GM21390 (cell line): ENCODE measurements around the gene SH3BP5L.

ENCODE experiments used
- ATAC-seq: cut with Tn5 transposase; IDR thresholded peaks from one replicate; pipeline ENCODE4 v1.9.1; 2021; ENCODE audit not compliant: unreplicated experiment

SH3BP5L gene

DNA sequence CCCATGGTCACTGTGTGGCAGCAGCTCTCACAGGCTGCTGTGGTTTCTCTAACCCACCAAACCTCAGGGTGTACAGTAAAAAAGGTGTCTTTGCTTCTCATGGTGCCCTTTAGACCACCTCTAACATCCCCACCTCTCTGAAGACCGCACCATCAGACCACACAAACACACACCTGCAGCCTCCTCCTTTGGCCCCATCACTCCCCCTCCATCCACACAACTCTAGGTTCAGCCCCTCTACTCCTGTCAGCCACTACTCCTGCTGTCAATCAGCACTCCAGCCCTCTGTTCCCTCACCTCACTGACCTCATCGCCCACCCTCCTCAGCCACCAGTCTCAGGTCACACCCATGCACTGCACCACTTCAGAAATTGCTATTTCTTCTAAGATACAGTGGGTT lies 25.7 kb upstream of the SH3BP5L start:
- no peak for ATAC-seq

DNA sequence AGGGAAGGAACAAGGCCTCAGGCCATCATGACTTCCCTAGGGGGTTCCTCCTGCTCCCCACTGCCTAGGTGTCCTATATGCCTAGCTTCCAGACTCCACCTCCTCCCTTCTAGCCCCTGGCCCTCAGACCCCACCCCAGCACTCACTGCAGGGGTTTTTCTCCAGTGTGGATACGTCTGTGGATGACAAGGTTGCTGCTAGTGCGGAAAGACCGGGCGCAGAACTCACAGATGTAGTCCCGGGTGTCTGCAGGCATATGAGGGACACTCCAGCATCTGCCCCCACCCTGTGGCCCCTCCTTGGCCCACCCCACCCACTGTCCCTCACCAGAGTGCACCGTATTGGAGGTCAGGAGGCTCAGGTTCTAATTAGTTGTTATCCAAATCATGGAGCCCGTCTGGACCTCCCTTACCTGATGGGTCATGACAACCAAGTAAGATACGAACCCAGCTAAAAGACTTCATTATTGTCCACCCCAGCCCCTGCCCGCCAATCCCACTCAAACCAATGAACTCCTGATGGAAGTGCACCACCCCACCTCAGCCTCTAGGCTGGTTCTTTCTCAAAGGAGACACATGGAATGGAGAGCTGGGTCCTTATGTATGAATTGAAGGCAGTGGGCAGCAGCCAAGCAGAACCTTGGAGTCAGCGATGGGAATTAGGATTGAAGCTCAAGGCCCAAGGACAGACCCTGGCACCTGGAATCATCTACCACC lies 25.0 kb upstream of the SH3BP5L start:
- no peak for ATAC-seq

DNA sequence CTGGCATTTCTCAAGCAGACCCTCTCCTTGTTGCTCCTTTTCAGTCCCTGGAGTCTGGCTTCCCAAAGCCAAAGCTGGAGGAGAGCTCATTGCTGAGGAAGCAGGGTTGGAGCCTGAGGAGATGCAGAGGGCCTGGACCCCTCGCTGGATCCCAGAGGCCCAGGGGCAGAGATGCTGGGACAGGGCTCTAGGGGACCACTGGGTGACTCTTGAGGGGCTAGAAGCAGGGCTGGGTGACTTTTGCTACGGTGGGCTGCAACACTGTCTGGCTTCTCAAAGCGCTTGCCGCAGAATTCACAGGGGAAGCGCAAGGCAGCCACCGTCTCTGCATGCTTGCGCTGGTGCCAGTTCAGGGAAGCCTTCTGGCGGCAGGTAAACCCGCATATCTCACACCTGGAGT lies 24.4 kb upstream of the SH3BP5L start:
- no peak for ATAC-seq

DNA sequence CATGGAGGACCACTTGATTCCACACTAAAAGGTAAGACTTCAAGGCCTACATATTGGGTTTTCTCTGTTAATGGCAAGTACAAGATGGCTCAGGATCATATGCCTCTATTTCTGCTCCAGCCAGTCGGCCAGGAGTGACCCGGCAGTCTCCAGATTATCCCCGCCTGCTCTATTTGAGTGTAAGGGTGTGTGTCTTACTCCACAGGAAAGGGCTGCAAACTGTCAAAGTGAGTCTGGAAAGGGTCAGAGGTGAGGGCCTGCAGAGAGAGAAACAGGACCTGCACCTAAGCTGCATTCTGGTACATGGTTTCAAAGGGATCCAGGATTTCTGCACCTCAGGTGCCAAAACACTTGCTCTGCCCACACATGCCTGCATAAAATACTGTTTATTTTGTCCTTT lies 23.9 kb upstream of the SH3BP5L start:
- ATAC-seq = no peak

DNA sequence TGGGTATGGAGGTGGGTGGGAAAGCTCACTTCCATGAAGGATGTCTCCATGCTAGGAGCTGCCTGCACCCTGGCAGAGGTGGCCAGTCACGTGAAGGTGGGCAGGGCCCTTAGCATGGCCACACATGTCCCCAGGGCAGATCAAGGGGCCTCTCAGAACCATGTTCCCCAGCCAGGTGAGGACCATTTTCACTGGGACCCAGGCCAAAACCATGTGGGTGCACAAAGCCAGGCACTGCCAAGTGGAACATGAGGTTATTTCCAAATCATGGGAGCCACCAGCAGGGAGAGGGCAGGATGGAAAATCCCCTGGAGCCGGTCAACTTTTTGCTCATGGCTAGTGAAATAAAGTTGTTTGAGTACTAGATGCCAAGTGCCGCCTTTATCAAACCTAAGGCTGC lies 23.4 kb upstream of the SH3BP5L start:
- no peak for ATAC-seq

DNA sequence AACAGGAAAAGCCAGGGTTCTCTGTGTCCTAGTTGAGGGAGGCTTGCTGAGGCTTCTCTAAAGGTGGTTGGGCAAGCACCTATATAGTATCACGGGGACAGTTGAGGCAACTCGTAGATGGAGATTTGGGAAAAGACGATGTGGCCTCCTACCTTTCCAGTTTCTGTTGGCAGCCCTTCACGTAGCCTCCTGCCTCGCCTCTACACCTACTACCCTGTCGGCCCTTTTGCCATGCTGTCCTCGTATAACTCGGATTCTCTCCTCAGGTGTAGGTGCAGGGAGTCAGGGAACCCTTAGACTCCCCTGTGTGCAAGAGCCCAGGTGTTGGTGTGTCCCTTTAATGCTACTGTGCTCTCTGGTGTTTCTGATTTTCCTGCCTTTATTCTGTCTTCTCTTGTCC lies 22.9 kb upstream of the SH3BP5L start:
- ATAC-seq = no peak

DNA sequence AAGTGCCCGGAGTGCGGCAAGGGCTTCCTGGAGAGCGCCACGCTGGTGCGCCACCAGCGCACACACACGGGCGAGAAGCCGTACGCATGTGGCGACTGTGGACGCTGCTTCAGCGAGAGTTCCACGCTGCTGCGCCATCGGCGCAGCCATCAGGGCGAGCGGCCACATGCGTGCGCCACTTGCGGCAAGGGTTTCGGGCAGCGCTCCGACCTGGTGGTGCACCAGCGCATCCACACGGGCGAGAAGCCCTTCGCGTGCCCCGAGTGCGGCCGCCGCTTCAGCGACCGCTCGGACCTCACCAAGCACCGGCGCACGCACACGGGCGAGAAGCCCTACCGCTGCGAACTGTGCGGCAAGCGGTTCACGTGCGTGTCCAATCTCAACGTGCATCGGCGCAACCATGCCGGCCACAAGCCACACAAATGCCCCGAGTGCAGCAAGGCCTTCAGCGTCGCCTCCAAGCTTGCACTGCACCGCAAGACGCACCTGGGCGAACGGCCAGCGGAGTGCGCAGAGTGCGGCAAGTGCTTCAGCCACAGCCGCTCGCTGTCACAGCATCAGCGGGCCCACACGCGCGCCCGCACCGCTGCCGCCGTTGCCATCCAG lies 22.3 kb upstream of the SH3BP5L start:
- no peak for ATAC-seq

DNA sequence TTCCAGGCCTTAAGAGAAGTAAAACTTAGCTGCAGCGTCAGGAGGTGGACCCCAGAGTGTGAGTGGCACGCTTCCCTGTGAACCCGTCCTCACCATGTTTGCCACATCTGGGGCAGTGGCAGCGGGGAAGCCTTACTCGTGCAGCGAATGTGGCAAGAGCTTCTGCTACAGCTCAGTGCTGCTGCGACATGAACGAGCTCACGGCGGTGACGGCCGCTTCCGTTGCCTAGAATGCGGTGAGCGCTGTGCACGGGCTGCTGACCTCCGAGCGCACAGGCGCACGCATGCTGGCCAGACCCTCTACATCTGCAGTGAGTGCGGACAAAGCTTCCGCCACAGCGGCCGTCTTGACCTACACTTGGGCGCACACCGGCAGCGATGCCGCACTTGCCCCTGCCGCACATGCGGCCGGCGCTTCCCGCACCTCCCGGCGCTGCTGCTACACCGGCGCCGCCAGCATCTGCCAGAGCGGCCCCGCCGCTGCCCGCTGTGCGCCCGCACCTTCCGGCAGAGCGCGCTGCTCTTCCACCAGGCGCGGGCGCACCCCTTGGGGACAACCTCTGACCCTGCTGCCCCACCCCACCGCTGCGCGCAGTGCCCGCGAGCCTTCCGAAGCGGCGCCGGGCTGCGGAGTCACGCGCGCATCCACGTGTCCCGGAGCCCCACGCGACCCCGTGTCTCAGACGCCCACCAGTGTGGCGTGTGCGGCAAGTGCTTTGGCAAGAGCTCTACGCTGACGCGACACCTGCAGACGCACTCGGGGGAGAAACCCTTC lies 21.7 kb upstream of the SH3BP5L start:
- ATAC-seq = no peak

DNA sequence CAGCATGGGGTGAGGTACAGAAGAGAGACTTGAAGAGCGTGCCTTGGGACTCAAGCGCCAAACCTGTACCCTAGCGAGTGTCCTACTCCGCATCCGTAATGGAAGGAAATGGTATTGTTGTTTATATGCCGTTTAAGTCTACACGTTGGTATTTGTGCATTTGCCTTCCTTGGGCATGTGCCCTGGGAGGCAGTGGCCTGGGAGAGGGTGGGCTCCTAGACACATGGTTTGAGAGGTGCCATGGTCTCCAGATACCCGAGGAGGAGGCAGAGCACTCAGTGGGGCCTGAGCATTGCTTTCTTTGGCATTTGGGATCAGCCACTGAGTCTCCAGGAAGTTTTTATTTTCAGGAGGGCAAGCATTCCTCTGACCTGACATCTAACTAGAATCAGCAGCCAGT lies 18.8 kb upstream of the SH3BP5L start:
- no peak for ATAC-seq

DNA sequence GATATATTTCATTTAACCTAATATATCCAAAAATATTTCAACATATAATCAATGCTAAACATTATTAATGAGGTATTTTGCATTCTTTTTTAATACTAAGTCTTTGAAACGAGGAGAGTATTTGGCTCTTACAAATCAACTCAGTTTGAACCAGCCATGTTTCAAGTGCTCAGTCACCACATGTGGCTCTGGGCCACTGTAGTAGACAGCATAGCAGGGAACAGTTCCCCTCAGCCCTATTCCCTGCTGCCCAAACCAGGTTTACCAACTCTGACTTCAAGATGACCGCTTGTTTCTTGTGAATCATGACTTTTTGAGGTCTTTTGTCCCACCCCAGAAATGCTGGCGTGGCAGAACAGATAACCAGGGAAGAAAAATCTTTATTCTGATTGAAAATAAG lies 18.0 kb upstream of the SH3BP5L start:
- ATAC-seq = no peak

DNA sequence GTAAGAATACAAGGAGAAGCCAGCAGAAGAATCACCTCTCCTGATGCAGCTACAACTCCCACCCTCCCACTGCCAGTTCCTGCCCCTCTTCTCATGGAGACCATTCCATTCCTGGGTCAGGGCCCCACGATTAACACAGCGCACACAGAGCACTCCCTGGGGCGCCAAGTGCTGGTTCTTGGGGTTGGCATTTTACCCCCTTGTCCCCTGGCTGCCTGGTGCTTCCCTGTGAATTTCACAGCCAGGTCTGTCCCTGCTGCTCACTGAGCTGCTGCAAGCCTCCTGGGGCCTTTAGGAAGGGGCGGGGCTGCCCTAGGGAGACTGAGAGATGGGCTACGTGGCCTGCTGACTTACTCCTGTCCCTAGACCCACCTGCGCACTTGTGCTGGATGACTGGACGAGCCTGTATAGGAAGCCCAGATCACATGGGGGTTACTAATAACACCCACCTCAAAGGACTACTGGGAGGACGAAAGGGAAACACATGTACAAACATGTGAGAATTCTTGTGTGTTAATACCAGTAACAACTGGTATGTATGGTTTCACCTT lies 17.1 kb upstream of the SH3BP5L start:
- peak; percentile 20 for ATAC-seq

DNA sequence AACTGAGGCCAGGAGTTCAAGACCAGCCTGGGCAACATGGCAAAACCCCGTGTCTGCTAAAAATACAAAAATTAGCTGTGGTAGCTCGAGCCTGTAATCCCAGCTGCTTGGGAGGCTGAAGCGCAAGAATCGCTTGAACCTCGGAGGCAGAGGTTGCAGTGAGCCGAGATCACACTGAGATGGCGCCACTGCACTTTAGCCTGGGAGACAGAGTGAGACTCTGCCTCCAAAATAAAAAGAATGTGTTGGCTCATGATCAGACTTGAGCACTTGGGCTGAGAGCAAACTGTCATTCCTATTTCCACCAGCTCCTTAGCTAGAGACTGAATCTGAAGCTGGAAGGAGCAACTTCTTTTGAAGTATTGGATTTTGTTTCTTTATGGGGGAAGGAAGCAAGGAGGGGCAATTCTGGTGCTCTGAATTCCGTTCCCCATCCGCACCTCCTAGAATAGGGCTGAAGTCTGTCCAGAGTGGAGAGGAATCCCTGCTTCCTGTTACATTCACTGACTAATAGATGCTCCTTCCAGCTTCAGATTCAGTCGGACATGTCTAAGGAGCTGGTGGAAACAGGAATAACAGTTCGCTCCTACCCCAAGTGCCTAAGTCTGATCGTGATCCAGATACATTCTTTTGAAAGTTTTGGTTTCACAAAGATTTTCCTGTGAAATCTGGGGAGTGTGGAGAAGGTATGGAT lies 16.1 kb upstream of the SH3BP5L start:
- ATAC-seq = no peak

DNA sequence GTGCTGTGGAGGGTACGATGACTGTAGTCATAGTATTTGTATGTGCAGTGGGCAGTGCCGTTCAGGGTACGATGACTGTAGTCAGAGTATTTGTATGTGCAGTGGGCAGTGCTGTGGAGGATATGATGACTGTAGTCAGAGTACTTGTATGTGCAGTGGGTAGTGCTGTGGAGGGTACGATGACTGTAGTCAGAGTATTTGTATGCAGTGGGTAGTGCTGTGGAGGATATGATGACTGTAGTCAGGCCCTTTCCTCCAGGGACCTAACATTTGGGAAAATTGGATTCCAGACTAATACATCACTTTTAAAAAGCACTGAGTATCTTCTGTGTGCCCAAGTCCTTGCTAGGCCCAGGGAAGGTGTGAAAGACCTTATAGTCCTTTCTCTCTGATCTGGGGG lies 15.2 kb upstream of the SH3BP5L start:
- ATAC-seq = no peak

DNA sequence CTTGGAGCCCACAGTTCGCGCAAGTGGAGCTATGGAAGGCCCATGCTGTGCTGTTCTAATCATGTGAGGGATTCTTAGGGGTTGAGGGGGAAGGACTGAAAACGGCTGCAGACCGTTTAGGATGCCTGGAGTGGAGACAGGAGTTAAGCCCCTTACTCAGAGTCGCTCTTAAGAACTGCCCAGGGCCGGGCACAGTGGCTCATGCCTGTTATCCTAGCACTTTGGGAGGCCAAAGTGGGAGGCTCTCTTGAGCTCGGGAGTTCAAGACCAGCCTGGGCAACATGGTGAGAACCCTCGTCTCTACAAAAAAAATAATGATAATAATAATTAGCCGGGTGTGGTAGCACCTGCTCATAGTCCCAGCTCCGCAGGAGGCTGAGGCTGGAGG lies 13.4 kb upstream of the SH3BP5L start:
- no peak for ATAC-seq

DNA sequence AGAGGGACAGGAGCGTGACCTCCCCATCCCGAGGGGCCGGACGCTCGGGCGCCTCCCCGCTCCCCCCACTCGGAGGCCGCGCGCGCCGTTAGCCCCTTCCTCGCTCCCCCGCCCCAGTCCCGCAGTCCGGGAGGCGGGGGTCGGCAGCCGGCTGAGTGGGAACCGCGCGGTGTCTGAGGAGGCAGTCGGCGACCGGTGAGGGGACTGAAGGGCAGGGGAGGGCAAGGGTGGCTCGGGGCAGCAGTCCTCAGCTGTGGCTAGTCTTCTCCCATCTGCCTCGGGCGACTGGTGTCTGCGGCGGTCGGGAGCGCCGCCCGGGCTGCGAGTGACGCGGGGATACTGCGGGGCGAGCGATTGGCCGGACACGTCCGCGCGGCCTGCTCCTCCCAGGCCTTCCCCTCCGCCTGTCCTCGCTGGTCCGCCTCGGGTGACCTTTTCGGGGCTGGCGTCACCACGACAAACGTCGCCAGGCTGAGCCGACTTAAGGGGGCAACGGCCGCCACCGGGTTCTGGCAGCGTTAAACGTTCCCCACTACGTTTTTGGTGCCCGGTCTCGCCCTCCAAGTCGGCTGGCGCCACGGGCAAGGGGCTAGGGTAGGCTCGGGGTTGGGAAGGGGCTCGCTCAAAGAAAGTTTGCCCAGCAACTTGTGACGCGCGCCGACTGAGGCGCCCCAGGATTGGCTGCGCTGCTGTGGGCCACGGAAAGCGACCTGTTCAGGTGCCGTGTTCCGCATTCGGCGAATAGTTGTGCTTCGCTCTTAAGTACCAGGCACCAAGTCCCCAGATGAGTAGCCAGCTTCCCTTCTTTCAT lies 12.8 kb upstream of the SH3BP5L start:
- ATAC-seq = peak; percentile 66

DNA sequence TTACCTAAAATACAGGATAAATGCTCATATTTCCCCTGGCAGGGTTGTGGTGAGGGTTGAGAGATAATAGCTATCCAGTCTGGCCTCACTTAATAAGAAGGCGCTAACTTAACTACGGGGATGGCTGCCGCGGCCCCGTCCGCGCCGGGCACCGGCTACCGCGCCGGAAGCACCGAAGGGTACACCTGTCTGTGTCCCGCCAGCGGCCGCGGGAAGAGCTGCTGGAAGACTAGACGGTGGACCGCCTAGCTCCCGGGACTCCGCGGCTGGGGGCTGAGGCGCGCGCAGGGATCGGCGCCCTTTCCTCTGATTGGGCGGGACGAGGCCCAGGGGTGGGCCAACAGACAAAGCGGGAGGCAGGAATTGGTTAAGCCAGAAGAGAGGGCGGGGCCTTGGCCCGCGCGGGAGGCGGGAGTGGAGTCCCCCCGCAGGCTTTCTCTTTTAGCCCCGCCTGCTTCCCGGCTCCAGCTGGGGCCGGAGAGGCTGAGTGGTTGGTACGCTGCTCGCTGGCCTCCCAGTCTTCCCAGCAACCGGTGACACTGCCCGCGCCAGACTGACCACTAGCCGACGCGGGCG lies 12.2 kb upstream of the SH3BP5L start, which contains the start of gene ZNF672:
ZNF672 (plus strand) TSS at position 444 of the 576 bp plus-strand sequence. CDS start 9,051 bp downstream, outside the sequence.
- ATAC-seq = peak; percentile 80

DNA sequence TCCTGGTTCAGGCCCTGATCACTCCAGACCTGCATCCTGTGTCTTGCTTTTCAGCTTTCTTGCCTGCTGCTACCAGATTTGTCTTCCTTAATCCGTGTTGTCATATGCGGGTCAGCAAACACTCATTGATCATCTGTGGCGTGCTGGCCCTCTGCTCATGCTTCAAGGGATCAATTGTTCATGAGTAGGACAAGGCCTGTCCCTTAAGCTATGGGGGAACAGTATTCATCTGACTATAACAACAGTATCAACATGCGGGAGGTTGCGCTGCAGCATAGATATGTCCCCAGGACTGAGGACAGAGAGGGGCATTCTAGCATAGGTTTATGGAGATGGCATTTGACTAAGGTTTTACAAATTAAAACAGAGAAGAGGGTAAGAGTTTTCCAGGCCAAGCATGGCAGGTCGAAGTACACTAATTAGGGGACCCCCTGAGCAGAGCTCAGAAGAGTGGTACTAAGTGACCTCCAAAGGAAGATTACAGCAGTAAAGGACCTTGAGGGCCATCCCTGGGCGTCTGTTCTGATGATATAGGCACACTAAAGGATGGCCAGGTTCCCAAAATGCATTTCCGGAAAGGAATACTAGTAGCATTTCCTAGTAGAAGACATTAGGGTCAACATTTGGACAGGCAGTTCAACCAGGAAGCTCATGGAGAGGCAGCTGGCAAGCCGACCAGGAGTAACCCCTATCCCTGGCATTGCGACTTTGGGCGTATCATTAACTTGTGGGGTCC lies 11.5 kb upstream of the SH3BP5L start:
- no peak for ATAC-seq

DNA sequence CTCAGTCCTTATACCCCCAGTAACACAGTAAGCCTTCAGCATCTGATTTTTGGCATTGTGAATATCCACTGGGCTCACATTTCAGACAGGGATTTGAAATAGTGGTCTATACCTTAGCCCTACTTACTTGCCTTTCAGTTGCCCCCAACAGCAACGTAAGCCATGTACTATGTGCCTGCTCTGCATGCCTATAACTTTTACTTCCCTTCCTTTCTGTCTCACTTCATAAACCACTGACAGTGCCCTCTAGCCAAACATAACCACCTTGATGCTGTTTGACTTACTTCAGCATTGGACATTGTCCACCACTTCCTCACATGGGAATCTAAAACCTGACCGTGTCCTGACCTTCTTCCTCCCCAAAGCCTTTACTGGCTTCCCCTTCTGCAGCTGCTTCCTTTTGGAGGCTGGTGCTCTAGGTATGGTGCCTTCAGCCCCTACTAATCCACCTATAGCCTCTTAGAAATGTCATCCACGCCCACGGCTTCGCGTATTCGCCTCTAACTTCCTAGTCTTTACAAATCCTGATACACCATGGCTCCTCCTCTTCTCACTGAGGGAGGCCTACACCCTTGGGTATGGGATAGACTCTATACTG lies 8.7 kb upstream of the SH3BP5L start:
- no peak for ATAC-seq

DNA sequence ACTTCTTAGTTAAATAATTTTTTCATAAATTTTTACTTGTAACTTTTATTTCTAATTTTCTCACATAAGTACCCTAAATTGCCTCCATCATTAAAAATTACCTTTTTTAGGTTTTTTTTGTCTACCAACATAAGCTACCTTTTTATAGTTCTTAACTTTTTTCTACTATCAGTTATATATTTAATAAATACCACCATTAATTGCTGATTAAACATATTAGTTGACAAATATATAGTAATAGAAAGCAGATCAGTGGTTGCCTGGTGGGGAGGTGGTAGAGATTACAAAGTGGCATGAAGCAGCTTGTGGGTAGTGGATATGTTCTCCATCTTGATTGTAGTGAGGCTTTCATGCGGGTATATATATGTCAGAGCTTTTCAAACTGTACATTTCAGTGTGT lies 6.1 kb upstream of the SH3BP5L start:
- ATAC-seq = no peak
